H1 (cell line): ENCODE measurements around the gene DEPP1. TPM values are rescaled to one million over a fixed set of nuclear protein-coding genes. Genes with fewer than 3 reads are reported as not detected.

ENCODE experiments used
- CTCF ChIA-PET: fragments of 300-600 bp; sonication (Branson Sonifier 250); formaldehyde crosslinking; loops from one replicate; lab custom pipeline; 2021; ENCODE audit not compliant: partially characterized antibody; lab: Charles Lee
- POLR2A ChIA-PET: fragments of 300-600 bp; sonication (Branson Sonifier 250); formaldehyde crosslinking; loops from one replicate; lab custom pipeline; 2021; ENCODE audit warnings: inconsistent platforms; ENCODE audit not compliant: partially characterized antibody; lab: Charles Lee
- DNase-seq, 2 experiments: peaks; one replicate each; pipeline versions ENCODE4 v3.0.0 to v3.0.0-alpha.2; 2010 to 2022; ENCODE audit warnings: low spot score in 2 of 2, low read depth in 1 of 2, mixed read lengths in 1 of 2
- FAIRE-seq: peaks from 2 replicates; lab custom pipeline; 2011; peaks lifted over from hg19 to GRCh38; lab: Jason Lieb, UNC
- H2AFZ ChIP-seq: 2 replicates; pipeline ENCODE4 v1.8.1; 2012; ENCODE audit warnings: low read length, inconsistent platforms
- H2AK5ac ChIP-seq: 2 replicates; pipeline ENCODE4 v1.6.1; 2013; ENCODE audit warnings: low read depth, low read length
- H2BK120ac ChIP-seq: replicated peaks from 2 replicates; pipeline ENCODE3; 2013; ENCODE audit warnings: low read depth, low read length, inconsistent platforms
- H2BK12ac ChIP-seq: 2 replicates; pipeline ENCODE4 v1.6.1; 2013; ENCODE audit warnings: low read depth, low read length
- H2BK15ac ChIP-seq: 2 replicates; pipeline ENCODE4 v1.6.1; 2013; ENCODE audit warnings: low read length
- H2BK20ac ChIP-seq: 2 replicates; pipeline ENCODE4 v1.6.1; 2013; ENCODE audit warnings: low read length
- H2BK5ac ChIP-seq: 2 replicates; pipeline ENCODE4 v1.6.1; 2013; ENCODE audit warnings: low read depth, low read length
- H3K14ac ChIP-seq: 2 replicates; pipeline ENCODE4 v1.6.1; 2013; ENCODE audit warnings: inconsistent platforms; ENCODE audit not compliant: insufficient read length
- H3K18ac ChIP-seq: 2 replicates; pipeline ENCODE4 v1.6.1; 2013; ENCODE audit warnings: low read length; ENCODE audit errors: extremely low read depth
- H3K23ac ChIP-seq: 2 replicates; pipeline ENCODE4 v1.6.1; 2013; ENCODE audit warnings: inconsistent platforms; ENCODE audit not compliant: insufficient read length
- H3K23me2 ChIP-seq: 2 replicates; pipeline ENCODE4 v1.6.1; 2013; ENCODE audit warnings: low read depth, low read length
- H3K27ac ChIP-seq: 2 replicates; pipeline ENCODE4 v1.6.1; 2011; ENCODE audit warnings: low read depth, low read length, inconsistent platforms
- H3K27me3 ChIP-seq, 4 experiments: replicated peaks in 1 of 4; 1 replicate in 1 of 4; 2 replicates in 3 of 4; pipeline versions ENCODE4 v1.6.1 to v1.8.1; 2011 to 2013; ENCODE audit warnings: low read length in 3 of 4, mild to moderate bottlenecking in 3 of 4, inconsistent platforms in 2 of 4, mixed read lengths in 2 of 4, moderate library complexity in 1 of 4; ENCODE audit not compliant: control insufficient read depth in 3 of 4, insufficient read depth in 3 of 4; ENCODE audit errors: extremely low read depth in 1 of 4
- H3K36me3 ChIP-seq, 4 experiments: 2 replicates each; pipeline versions ENCODE4 v1.6.1 to v1.8.1; 2011 to 2013; ENCODE audit warnings: mild to moderate bottlenecking in 4 of 4, low read length in 3 of 4, moderate library complexity in 2 of 4, control low read depth in 1 of 4, inconsistent platforms in 1 of 4; ENCODE audit not compliant: insufficient read depth in 4 of 4, control insufficient read depth in 2 of 4
- H3K4ac ChIP-seq: replicated peaks from 2 replicates; pipeline ENCODE3; 2013; ENCODE audit warnings: low read length, low read depth, mixed read lengths, inconsistent platforms; ENCODE audit not compliant: insufficient read length
- H3K4me1 ChIP-seq, 4 experiments: replicated peaks in 1 of 4; 1 replicate in 1 of 4; 2 replicates in 3 of 4; pipeline versions ENCODE4 v1.6.1 to v1.8.1; 2011 to 2013; ENCODE audit warnings: low read length in 3 of 4, inconsistent platforms in 2 of 4, mixed read lengths in 1 of 4; ENCODE audit not compliant: insufficient read depth in 4 of 4, control insufficient read depth in 3 of 4
- H3K4me2 ChIP-seq, 2 experiments: 2 replicates each; pipeline versions ENCODE4 v1.6.1 to v1.8.1; 2011 to 2013; ENCODE audit warnings: low read depth in 2 of 2, low read length in 2 of 2, control low read depth in 1 of 2, inconsistent platforms in 1 of 2, mild to moderate bottlenecking in 1 of 2; ENCODE audit not compliant: insufficient read depth in 1 of 2
- H3K4me3 ChIP-seq, 4 experiments: fragments of 200-600, 300-600 bp in 1 of 4; sonication (generic), shearing (Covaris generic), sonication (Bioruptor Twin) in 1 of 4; 2 replicates each; pipeline versions ENCODE4 v1.5.1 to v1.8.1; 2011 to 2016; ENCODE audit warnings: low read length in 4 of 4, low read depth in 3 of 4, control low read depth in 2 of 4, inconsistent platforms in 2 of 4, mild to moderate bottlenecking in 2 of 4, mixed read lengths in 1 of 4, moderate library complexity in 1 of 4; ENCODE audit not compliant: insufficient read depth in 2 of 4; ENCODE audit errors: extremely low read depth in 1 of 4
- H3K56ac ChIP-seq: replicated peaks from 2 replicates; pipeline ENCODE3; 2013; ENCODE audit warnings: low read depth, mild to moderate bottlenecking, mixed read lengths, low read length, inconsistent platforms; ENCODE audit not compliant: insufficient read length
- H3K79me1 ChIP-seq: 2 replicates; pipeline ENCODE4 v1.6.1; 2013; ENCODE audit warnings: low read depth, low read length, control low read depth
- H3K79me2 ChIP-seq, 2 experiments: 2 replicates each; pipeline versions ENCODE4 v1.6.1 to v1.8.1; 2012 to 2013; ENCODE audit warnings: low read length in 2 of 2, mild to moderate bottlenecking in 2 of 2, inconsistent platforms in 1 of 2; ENCODE audit not compliant: insufficient read depth in 2 of 2, control insufficient read depth in 1 of 2
- H3K9ac ChIP-seq, 4 experiments: replicated peaks in 1 of 4; 1 replicate in 1 of 4; 2 replicates in 3 of 4; pipeline versions ENCODE4 v1.6.1 to v1.8.1; 2011 to 2013; ENCODE audit warnings: low read depth in 3 of 4, low read length in 3 of 4, control low read depth in 2 of 4, mild to moderate bottlenecking in 2 of 4, moderate library complexity in 2 of 4, inconsistent platforms in 1 of 4; ENCODE audit errors: extremely low read depth in 1 of 4
- H3K9me3 ChIP-seq, 2 experiments: 2 replicates each; pipeline versions ENCODE4 v1.6.1 to v1.8.1; 2012 to 2013; ENCODE audit warnings: mild to moderate bottlenecking in 2 of 2, moderate library complexity in 2 of 2, control low read depth in 1 of 2, inconsistent platforms in 1 of 2, low read depth in 1 of 2, low read length in 1 of 2, mixed read lengths in 1 of 2; ENCODE audit not compliant: insufficient read depth in 2 of 2
- H4K20me1 ChIP-seq, 2 experiments: replicated peaks in 1 of 2; 2 replicates each; pipeline versions ENCODE3 to v1.8.1; 2011 to 2013; ENCODE audit warnings: inconsistent platforms in 2 of 2, low read length in 2 of 2, mild to moderate bottlenecking in 1 of 2; ENCODE audit not compliant: insufficient read depth in 2 of 2, control insufficient read depth in 1 of 2
- H4K5ac ChIP-seq: 2 replicates; pipeline ENCODE4 v1.6.1; 2013; ENCODE audit warnings: low read length, low read depth, mixed read lengths, inconsistent platforms; ENCODE audit not compliant: insufficient read length
- H4K8ac ChIP-seq: 2 replicates; pipeline ENCODE4 v1.8.0; 2013; ENCODE audit warnings: mild to moderate bottlenecking, moderate library complexity, low read length, inconsistent platforms; ENCODE audit not compliant: insufficient read depth; ENCODE audit errors: extremely low read depth
- H4K91ac ChIP-seq: replicated peaks from 2 replicates; pipeline ENCODE3; 2013; ENCODE audit warnings: low read length, mixed read lengths, inconsistent platforms; ENCODE audit not compliant: insufficient read length
- GABPA ChIP-seq: IDR thresholded peaks from 2 replicates; pipeline ENCODE4 v1.6.1; 2011; ENCODE audit warnings: mild to moderate bottlenecking, low read length, moderate library complexity, borderline replicate concordance; ENCODE audit not compliant: insufficient read depth
- JUN ChIP-seq: IDR thresholded peaks from 2 replicates; pipeline ENCODE4 v1.6.1; 2011; ENCODE audit warnings: low read depth, mild to moderate bottlenecking, improper control_type of control experiment, low read length
- JUND ChIP-seq: IDR thresholded peaks from 2 replicates; pipeline ENCODE4 v1.6.1; 2011; ENCODE audit warnings: mild to moderate bottlenecking, improper control_type of control experiment, low read length
- MAFK ChIP-seq: IDR thresholded peaks from 2 replicates; pipeline ENCODE4 v1.6.1; 2012; ENCODE audit warnings: low read depth, mild to moderate bottlenecking, improper control_type of control experiment, low read length
- PHF8 ChIP-seq: fragments of 200-600 bp; sonication (generic); conservative IDR thresholded peaks from 2 replicates; pipeline ENCODE4 v1.7.1; 2012; ENCODE audit warnings: low read depth, mild to moderate bottlenecking, inconsistent platforms, low read length, moderate library complexity
- SIN3A ChIP-seq, 2 experiments: IDR thresholded peaks in 1 of 2; conservative IDR thresholded peaks in 1 of 2; 2 replicates each; pipeline ENCODE4 v1.6.1; 2011 to 2012; ENCODE audit warnings: low read length in 2 of 2, improper control_type of control experiment in 1 of 2, low read depth in 1 of 2, mild to moderate bottlenecking in 1 of 2
- SIX5 ChIP-seq: IDR thresholded peaks from 2 replicates; pipeline ENCODE4 v1.6.1; 2011; ENCODE audit warnings: mild to moderate bottlenecking, low read depth, low read length
- SP1 ChIP-seq: IDR thresholded peaks from 2 replicates; pipeline ENCODE4 v1.6.1; 2011; ENCODE audit warnings: low read depth, low read length
- SUZ12 ChIP-seq: fragments of 200-600 bp; sonication (generic); IDR thresholded peaks from 2 replicates; pipeline ENCODE4 v1.6.1; 2012; ENCODE audit warnings: mild to moderate bottlenecking, inconsistent platforms, low read length, moderate library complexity, mixed read lengths
- TAF1 ChIP-seq: IDR thresholded peaks from 2 replicates; pipeline ENCODE4 v1.6.1; 2011; ENCODE audit warnings: mild to moderate bottlenecking, low read depth, low read length
- TAF7 ChIP-seq: optimal IDR thresholded peaks from 2 replicates; pipeline ENCODE3; 2011; ENCODE audit warnings: low read depth, mild to moderate bottlenecking, inconsistent platforms, low read length, moderate library complexity, borderline replicate concordance
- WGBS, 2 experiments: shearing (Covaris generic) in 1 of 2; methylation state at CpG; one replicate each; pipeline versions ENCODE4 v1.1.6 to v1.1.7; 2013 to 2015; ENCODE audit warnings: low lambda C conversion rate in 2 of 2, mixed read lengths in 2 of 2, inconsistent platforms in 1 of 2, low coverage in 1 of 2, missing lambda C conversion rate in 1 of 2; ENCODE audit not compliant: insufficient replicate concordance in 2 of 2, insufficient coverage in 1 of 2, insufficient read length in 1 of 2; ENCODE audit errors: extremely low coverage in 1 of 2, missing lambda C conversion rate in 1 of 2; 5-methylcytosine and 5-hydroxymethylcytosine counted together
- polyA plus RNA-seq, 7 experiments: library from polyadenylated mRNA; depleted of rRNA in 3 of 7; stranded (reverse) in 5 of 7; unstranded in 2 of 7; fragments of >200 nt in 5 of 7; fragments of 200-250 nt in 2 of 7; gene quantifications; 1 replicate in 5 of 7; 2 replicates in 1 of 7; 4 replicates in 1 of 7; pipeline versions ENCODE4 v1.2.1 to v1.2.3, GENCODE V29; 2011 to 2013; ENCODE audit warnings: missing spikeins in 2 of 7, mixed read lengths in 2 of 7
- total RNA-seq: library from RNA; stranded (reverse); fragmentation: NEBNext Ultra II Directional; extraction: Animal tissue kit (Norgen Biotek cat#: 25700); gene quantifications from 2 replicates; pipeline ENCODE4 v1.2.1, GENCODE V29; 2021
- TF ChIP-seq, protein P1 (sequence below): IDR thresholded peaks from 2 replicates; pipeline ENCODE4 v1.6.1; 2012; ENCODE audit warnings: low read length, inconsistent platforms

DEPP1 gene
- total and polyA plus RNA-seq, 2 of the 8 experiments (the other 6 are each of a cell fraction or from before 2014, with no cell fraction given) = 0.67 to 4.5 TPM

- ChIA-PET CTCF (interaction anchor here (1.6 to 12.1 kb wide), 3 partner anchors 8 to 74 kb away, joined by 3 to 117 read pairs (median 43); no protein-coding TSS in a partner anchor), POLR2A (interaction anchor here (1.0 to 1.1 kb wide), 2 partner anchors 9 to 49 kb away, joined by 3 to 4 read pairs; no protein-coding TSS in a partner anchor)
- Histone ChIP-seq H3K9me3 (no peaks in the 10 kb centered on the region), H3K18ac (no peak overlapping the region), H2BK12ac (no peak overlapping the region), H3K4me3 (no peak overlapping the region), H3K4ac (no peak overlapping the region), H3K36me3 (peaks cover 0 to 4% (median 0%) of the 10 kb centered on the region in 4 experiments; a peak in 1 of 8 replicates), H3K79me2 (no peaks in the 10 kb centered on the region), H3K14ac (no peak overlapping the region), H3K27me3 (no peaks in the 10 kb centered on the region), H4K5ac (no peak overlapping the region), H4K91ac (peak overlapping the region; percentile 51), H2BK120ac (no peak overlapping the region), H4K8ac (no peak overlapping the region), H3K4me1 (peaks cover 18 to 32% (median 23%) of the 10 kb centered on the region in 4 experiments), H2BK20ac (0 out of 2 replicates have a peak overlapping the region, but pooled peaks have one; percentile 80), H4K20me1 (no peaks in the 10 kb centered on the region), H3K23me2 (no peaks in the 10 kb centered on the region), H3K79me1 (no peaks in the 10 kb centered on the region), H3K27ac (no peak overlapping the region), H3K23ac (no peak overlapping the region), H3K4me2 (no peak overlapping the region), H2AK5ac (no peak overlapping the region), H2BK15ac (0 out of 2 replicates have a peak overlapping the region, but pooled peaks have one; percentile 92), H3K56ac (no peak overlapping the region), H2AFZ (no peak overlapping the region), H3K9ac (no peak overlapping the region), H2BK5ac (0 out of 2 replicates have a peak overlapping the region, but pooled peaks have one; percentile 24)
- 96% methylated on average over 8 of the region's 9 CpGs; no CpG with 5 or more reads in 1 of the 2 experiments for WGBS, 2 experiments
- no peak for DNase-seq
- no peak for FAIRE-seq
- TF ChIP-seq, protein P1, sequence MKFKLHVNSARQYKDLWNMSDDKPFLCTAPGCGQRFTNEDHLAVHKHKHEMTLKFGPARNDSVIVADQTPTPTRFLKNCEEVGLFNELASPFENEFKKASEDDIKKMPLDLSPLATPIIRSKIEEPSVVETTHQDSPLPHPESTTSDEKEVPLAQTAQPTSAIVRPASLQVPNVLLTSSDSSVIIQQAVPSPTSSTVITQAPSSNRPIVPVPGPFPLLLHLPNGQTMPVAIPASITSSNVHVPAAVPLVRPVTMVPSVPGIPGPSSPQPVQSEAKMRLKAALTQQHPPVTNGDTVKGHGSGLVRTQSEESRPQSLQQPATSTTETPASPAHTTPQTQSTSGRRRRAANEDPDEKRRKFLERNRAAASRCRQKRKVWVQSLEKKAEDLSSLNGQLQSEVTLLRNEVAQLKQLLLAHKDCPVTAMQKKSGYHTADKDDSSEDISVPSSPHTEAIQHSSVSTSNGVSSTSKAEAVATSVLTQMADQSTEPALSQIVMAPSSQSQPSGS = no peak
- TF ChIP-seq GABPA = no peak
- TF ChIP-seq SIX5 = no peak
- TF ChIP-seq TAF7 = no peak
- TF ChIP-seq SIN3A (conservative IDR thresholded peaks at IDR 0.05 in 1 of 2, IDR thresholded peaks at IDR 0.05 in 1 of 2; ENCODE audit: low read depth in 1 of 2, low read length in 2 of 2) = no peak
- no peak for TF ChIP-seq JUND
- TF ChIP-seq JUN = no peak
- TF ChIP-seq TAF1 = no peak
- no peak for TF ChIP-seq MAFK
- TF ChIP-seq SUZ12 = no peak
- no peak for TF ChIP-seq SP1
- TF ChIP-seq PHF8 = no peak
These were observed 3.5 kb upstream of the DEPP1 start for GRCh38 chr10:44982114-44982460.
